HS-27A (cell line): ENCODE results near the gene PQBP1.

ENCODE experiments used
- DNase-seq: peaks from one replicate; pipeline ENCODE4 v3.0.0-alpha.2; 2012; ENCODE audit warnings: low read depth, missing footprints

PQBP1 gene

GRCh38 chrX:48902135-48902534 lies 4.4 kb downstream of the PQBP1 start:
- no peak for DNase-seq

GRCh38 chrX:48902776-48903175 lies 5.0 kb downstream of the PQBP1 start:
- DNase-seq, result no peak

GRCh38 chrX:48903290-48903689 lies 5.6 kb downstream of the PQBP1 start:
- no peak for DNase-seq

GRCh38 chrX:48904180-48904579 lies 6.5 kb downstream of the PQBP1 start:
- no peak for DNase-seq

GRCh38 chrX:48904626-48905025 lies 6.9 kb downstream of the PQBP1 start:
- no peak for DNase-seq

- DNase-seq, result no peak
Observed at GRCh38 chrX:48905090-48905790, 7.5 kb downstream of the PQBP1 start.

- no peak for DNase-seq
Observed at GRCh38 chrX:48908600-48908999, 10.9 kb downstream of the PQBP1 start.

GRCh38 chrX:48909703-48910294 lies 12.1 kb downstream of the PQBP1 start:
- no peak for DNase-seq

GRCh38 chrX:48910926-48911411 lies 13.2 kb downstream of the PQBP1 start:
- no peak for DNase-seq

GRCh38 chrX:48911412-48912182 lies 13.9 kb downstream of the PQBP1 start, which contains the start of gene SLC35A2:
Gene SLC35A2 (minus strand): TSS chrX:48911646. CDS start chrX:48911636, 10 bp downstream.
- no peak for DNase-seq

- DNase-seq, result no peak
Observed at GRCh38 chrX:48913605-48914366, 16.1 kb downstream of the PQBP1 start.

- DNase-seq, result no peak
Observed at GRCh38 chrX:48914593-48915493, 17.1 kb downstream of the PQBP1 start.

GRCh38 chrX:48917139-48918001 lies 19.6 kb downstream of the PQBP1 start:
- peak; percentile 53 for DNase-seq

GRCh38 chrX:48918301-48918642 lies 20.5 kb downstream of the PQBP1 start:
- DNase-seq, result no peak

GRCh38 chrX:48918643-48919340 lies 21.1 kb downstream of the PQBP1 start, which contains the start of gene PIM2:
Gene PIM2 (minus strand): TSS chrX:48919024. CDS start chrX:48918834, 190 bp downstream.
- DNase-seq, result peak; percentile 51

GRCh38 chrX:48919360-48919841 lies 21.7 kb downstream of the PQBP1 start:
- no peak for DNase-seq

GRCh38 chrX:48919947-48920717 lies 22.4 kb downstream of the PQBP1 start:
- DNase-seq, result no peak

- DNase-seq, result no peak
Observed at GRCh38 chrX:48920718-48921104, 23.0 kb downstream of the PQBP1 start.
